K562 (cell line): ENCODE results near the gene ZNF318. TPM values are rescaled to one million over a fixed set of nuclear protein-coding genes. Genes with fewer than 3 reads are reported as not detected.

Experiments
- BCOR ChIP-seq: fragments of 450-650 bp; IDR thresholded peaks from 2 replicates; pipeline ENCODE4 v1.6.1; 2016
- CBFA2T3 ChIP-seq: fragments of 450-650 bp; IDR thresholded peaks from 2 replicates; pipeline ENCODE4 v1.6.1; 2017
- CHCHD3 ChIP-seq: fragments of 250-450 bp; sonication (Bioruptor Pico); IDR thresholded peaks from 2 replicates; pipeline ENCODE4 v2.1.2; 2022; ENCODE audit warnings: mild to moderate bottlenecking
- ETV6 ChIP-seq, 3 experiments: fragments of 150-350 bp in 1 of 3; sonication (generic) in 1 of 3; formaldehyde crosslinking in 1 of 3; IDR thresholded peaks; 2 replicates each; pipeline versions ENCODE4 v1.6.1 to v1.8.0; 2014 to 2022; ENCODE audit warnings: borderline replicate concordance in 2 of 3, low read depth in 2 of 3, antibody characterized with exemption in 1 of 3, low read length in 1 of 3, mild to moderate bottlenecking in 1 of 3, missing genetic modification reagents in 1 of 3
- GATA2 ChIP-seq: sonication (generic); formaldehyde crosslinking; IDR thresholded peaks from 2 replicates; pipeline ENCODE4 v1.4.0; 2020; ENCODE audit warnings: mild to moderate bottlenecking, missing genetic modification reagents
- NFXL1 ChIP-seq: fragments of 450-650 bp; formaldehyde crosslinking; IDR thresholded peaks from 2 replicates; pipeline ENCODE4 v1.4.0; 2021; ENCODE audit warnings: mild to moderate bottlenecking
- PHB ChIP-seq: fragments of 250-450 bp; sonication (Bioruptor Pico); IDR thresholded peaks from 2 replicates; pipeline ENCODE4 v1.5.0; 2021
- POLR2G ChIP-seq: fragments of 200-400 bp; formaldehyde crosslinking; IDR thresholded peaks from 2 replicates; pipeline ENCODE4 v1.6.1; 2017; ENCODE audit warnings: low read depth, mild to moderate bottlenecking, antibody characterized with exemption, low read length, moderate library complexity
- SMARCB1 ChIP-seq: IDR thresholded peaks from 2 replicates; pipeline ENCODE4 v1.6.1; 2011; ENCODE audit warnings: improper control_type of control experiment, low read depth; ENCODE audit not compliant: insufficient read length
- SPI1 ChIP-seq: IDR thresholded peaks from 2 replicates; pipeline ENCODE4 v1.6.1; 2011; ENCODE audit warnings: low read depth, low read length, control low read depth, borderline replicate concordance
- ZKSCAN3 ChIP-seq: fragments of 250-450 bp; sonication (Bioruptor Pico); IDR thresholded peaks from 2 replicates; pipeline ENCODE4 v1.4.0; 2020
- ZNF165 ChIP-seq: fragments of 250-450 bp; sonication (Bioruptor Pico); IDR thresholded peaks from 2 replicates; pipeline ENCODE4 v1.4.0; 2020; ENCODE audit warnings: borderline replicate concordance
- ZNF212 ChIP-seq: fragments of 450-650 bp; formaldehyde crosslinking; IDR thresholded peaks from 2 replicates; pipeline ENCODE4 v1.4.0; 2020; ENCODE audit warnings: mild to moderate bottlenecking
- ZNF699 ChIP-seq: fragments of 250-450 bp; sonication (Bioruptor Pico); IDR thresholded peaks from 2 replicates; pipeline ENCODE4 v1.8.0; 2021; ENCODE audit warnings: mild to moderate bottlenecking, moderate library complexity; ENCODE audit not compliant: insufficient replicate concordance
- polyA plus RNA-seq, 8 experiments: library from polyadenylated mRNA; depleted of rRNA in 4 of 8; stranded (reverse) in 5 of 8; unstranded in 3 of 8; fragments of >200 nt; fragmentation: Nextera tagmentation in 2 of 8; fragmentation: Illumina TruSeq in 1 of 8; extraction: Ambion mirVana in 2 of 8; extraction: Trizol in 1 of 8; gene quantifications; 2 replicates each; pipeline versions ENCODE4 v1.2.1 to v1.2.3, GENCODE V29; 2011 to 2014; ENCODE audit warnings: inconsistent platforms in 1 of 8, missing spikeins in 1 of 8
- total RNA-seq, 7 experiments: library from RNA; depleted of rRNA in 6 of 7; stranded (reverse); fragments of >200 nt in 6 of 7; fragmentation: Illumina TruSeq in 2 of 7; extraction: Trizol in 2 of 7; gene quantifications; 2 replicates each; pipeline versions ENCODE4 v1.2.1 to v1.2.3, GENCODE V29; 2011 to 2021; ENCODE audit warnings: low replicate concordance in 1 of 7
- TF ChIP-seq, protein P1 (sequence below), 2 experiments: fragments of 450-650 bp in 1 of 2; sonication (generic) in 1 of 2; formaldehyde crosslinking in 1 of 2; IDR thresholded peaks; 2 replicates each; pipeline versions ENCODE4 v1.7.1 to v1.9.0; 2016 to 2022; ENCODE audit warnings: inconsistent platforms in 1 of 2, mild to moderate bottlenecking in 1 of 2, missing genetic modification reagents in 1 of 2
- TF ChIP-seq, protein P2 (sequence below), 2 experiments: IDR thresholded peaks; 2 replicates each; pipeline ENCODE4 v1.6.1; 2012; ENCODE audit warnings: improper control_type of control experiment in 2 of 2, low read depth in 2 of 2, low read length in 2 of 2, borderline replicate concordance in 1 of 2

Gene ZNF318
- total and polyA plus RNA-seq, 9 of the 15 experiments (the other 6 are each of a cell fraction or from before 2014, with no cell fraction given): 3.2 to 19.0 (median 9.2) TPM

DNA sequence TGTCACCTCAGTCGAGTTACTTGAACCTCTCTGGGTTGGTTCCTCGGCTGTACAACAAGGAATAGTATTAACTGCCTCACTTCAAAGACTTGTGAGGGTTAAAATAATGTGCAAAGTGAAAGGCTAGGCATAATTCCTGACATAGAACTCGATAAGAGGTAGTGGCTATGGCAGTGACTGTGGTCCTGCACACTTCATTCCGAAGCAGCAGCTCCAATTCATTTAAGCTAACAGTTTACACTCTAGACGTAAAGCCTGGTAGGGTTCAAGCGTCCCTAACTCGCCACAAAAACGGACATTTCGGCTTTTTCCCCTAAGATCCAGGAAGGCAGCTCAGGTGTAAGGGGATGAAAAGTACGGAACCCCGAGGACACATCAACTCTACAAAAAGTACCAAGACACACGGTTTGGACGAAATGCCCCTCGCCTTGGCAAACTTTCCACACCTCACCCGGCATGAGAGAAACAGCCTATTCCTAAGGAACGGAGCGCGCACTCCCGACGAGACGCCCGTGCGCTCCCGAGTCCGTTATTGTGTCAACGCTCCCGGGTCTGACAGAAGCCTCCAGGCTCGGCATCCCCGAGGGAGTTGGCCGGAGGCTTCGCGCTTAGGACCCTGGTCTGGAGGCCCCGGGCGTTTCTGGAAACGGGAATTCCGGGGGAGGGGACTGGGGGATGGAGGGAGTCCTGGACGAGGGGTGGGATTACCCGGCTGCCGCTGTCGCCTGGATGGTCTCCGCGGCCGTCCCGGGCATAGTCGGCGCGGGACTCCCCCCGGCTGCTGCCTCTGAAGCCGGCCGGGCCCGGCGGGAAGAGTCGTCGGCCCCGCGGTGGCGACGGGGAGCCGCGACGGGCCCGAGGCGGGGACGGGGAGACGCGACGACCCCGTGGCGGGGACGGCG, 937 bp downstream of the ZNF318 start (continued):
- TF ChIP-seq PHB (CRISPR knock-in tag) (peak; percentile 28; the same call in 1 of the 2 replicates), POLR2G (no peak), CHCHD3 (CRISPR knock-in tag) (no peak), CBFA2T3 (no peak), ZNF165 (CRISPR knock-in tag) (no peak), GATA2 (CRISPR knock-in tag) (no peak), ZNF699 (no peak), ZNF212 (CRISPR knock-in tag) (no peak), SPI1 (no peak), ZKSCAN3 (no peak), SMARCB1 (no peak), NFXL1 (CRISPR knock-in tag) (no peak), BCOR (0 out of 2 replicates have a peak, but pooled peaks have one; percentile 39), ETV6 (IDR thresholded peaks at IDR 0.05; ENCODE audit: borderline replicate concordance in 1 of 2, low read depth in 2 of 2, low read length in 1 of 2) (no peak), ETV6 (CRISPR knock-in tag; IDR thresholded peaks at IDR 0.05; ENCODE audit: borderline replicate concordance) (no peak)
- TF ChIP-seq, protein P1, sequence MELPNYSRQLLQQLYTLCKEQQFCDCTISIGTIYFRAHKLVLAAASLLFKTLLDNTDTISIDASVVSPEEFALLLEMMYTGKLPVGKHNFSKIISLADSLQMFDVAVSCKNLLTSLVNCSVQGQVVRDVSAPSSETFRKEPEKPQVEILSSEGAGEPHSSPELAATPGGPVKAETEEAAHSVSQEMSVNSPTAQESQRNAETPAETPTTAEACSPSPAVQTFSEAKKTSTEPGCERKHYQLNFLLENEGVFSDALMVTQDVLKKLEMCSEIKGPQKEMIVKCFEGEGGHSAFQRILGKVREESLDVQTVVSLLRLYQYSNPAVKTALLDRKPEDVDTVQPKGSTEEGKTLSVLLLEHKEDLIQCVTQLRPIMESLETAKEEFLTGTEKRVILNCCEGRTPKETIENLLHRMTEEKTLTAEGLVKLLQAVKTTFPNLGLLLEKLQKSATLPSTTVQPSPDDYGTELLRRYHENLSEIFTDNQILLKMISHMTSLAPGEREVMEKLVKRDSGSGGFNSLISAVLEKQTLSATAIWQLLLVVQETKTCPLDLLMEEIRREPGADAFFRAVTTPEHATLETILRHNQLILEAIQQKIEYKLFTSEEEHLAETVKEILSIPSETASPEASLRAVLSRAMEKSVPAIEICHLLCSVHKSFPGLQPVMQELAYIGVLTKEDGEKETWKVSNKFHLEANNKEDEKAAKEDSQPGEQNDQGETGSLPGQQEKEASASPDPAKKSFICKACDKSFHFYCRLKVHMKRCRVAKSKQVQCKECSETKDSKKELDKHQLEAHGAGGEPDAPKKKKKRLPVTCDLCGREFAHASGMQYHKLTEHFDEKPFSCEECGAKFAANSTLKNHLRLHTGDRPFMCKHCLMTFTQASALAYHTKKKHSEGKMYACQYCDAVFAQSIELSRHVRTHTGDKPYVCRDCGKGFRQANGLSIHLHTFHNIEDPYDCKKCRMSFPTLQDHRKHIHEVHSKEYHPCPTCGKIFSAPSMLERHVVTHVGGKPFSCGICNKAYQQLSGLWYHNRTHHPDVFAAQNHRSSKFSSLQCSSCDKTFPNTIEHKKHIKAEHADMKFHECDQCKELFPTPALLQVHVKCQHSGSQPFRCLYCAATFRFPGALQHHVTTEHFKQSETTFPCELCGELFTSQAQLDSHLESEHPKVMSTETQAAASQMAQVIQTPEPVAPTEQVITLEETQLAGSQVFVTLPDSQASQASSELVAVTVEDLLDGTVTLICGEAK (IDR thresholded peaks at IDR 0.05): peak; percentile 51
- TF ChIP-seq, protein P1 (CRISPR knock-in tag; IDR thresholded peaks at IDR 0.05): no peak
- TF ChIP-seq, protein P2, sequence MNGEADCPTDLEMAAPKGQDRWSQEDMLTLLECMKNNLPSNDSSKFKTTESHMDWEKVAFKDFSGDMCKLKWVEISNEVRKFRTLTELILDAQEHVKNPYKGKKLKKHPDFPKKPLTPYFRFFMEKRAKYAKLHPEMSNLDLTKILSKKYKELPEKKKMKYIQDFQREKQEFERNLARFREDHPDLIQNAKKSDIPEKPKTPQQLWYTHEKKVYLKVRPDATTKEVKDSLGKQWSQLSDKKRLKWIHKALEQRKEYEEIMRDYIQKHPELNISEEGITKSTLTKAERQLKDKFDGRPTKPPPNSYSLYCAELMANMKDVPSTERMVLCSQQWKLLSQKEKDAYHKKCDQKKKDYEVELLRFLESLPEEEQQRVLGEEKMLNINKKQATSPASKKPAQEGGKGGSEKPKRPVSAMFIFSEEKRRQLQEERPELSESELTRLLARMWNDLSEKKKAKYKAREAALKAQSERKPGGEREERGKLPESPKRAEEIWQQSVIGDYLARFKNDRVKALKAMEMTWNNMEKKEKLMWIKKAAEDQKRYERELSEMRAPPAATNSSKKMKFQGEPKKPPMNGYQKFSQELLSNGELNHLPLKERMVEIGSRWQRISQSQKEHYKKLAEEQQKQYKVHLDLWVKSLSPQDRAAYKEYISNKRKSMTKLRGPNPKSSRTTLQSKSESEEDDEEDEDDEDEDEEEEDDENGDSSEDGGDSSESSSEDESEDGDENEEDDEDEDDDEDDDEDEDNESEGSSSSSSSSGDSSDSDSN (IDR thresholded peaks at IDR 0.05; ENCODE audit: borderline replicate concordance in 1 of 2, low read depth in 2 of 2, low read length in 2 of 2): peak; percentile 46 to 78; a peak in 3 of 4 replicates
